ENCODE data around the gene CROCC. TPM values are rescaled to one million over a fixed set of nuclear protein-coding genes. Genes with fewer than 3 reads are reported as not detected.
"Not testable (repeated sequence)": the region's sequence is repeated elsewhere in the genome, so short reads cannot be mapped to it uniquely, and the experiment has no call there.

CROCC gene
- total and polyA plus RNA-seq, 9 of the 15 experiments (the other 6 are each of a cell fraction or from before 2014, with no cell fraction given): 0.17 to 15.4 (median 7.6) TPM

DNA sequence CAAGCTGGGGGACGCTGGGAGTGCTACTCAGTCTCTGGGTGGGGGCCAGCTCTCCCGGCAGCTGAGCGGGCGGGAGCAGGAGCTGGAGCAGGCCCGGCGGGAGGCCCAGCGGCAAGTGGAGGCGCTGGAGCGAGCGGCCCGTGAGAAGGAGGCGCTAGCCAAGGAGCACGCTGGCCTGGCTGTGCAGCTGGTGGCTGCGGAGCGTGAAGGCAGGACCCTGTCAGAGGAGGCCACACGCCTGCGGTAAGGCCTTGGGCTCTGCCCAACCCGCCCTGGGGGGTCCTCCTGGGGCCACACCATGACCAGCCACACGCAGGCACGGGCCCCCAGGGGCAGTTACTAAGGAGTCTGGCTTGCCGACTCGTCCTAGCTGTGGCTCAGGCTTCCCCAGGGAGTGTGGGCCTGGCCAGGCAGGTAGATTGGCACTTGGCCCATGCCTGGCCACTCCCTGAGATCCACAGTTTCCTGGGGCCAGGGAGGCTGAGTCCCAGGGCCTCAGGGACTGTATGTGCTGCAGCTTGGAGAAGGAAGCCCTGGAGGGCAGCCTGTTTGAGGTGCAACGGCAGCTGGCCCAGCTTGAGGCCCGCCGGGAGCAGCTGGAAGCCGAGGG, 26.7 kb downstream of the CROCC start:
- DNase-seq (ENCODE audit: extremely low read depth in 1 of 4, low spot score in 3 of 4); H2AFZ ChIP-seq (ENCODE audit: low read depth, low read length); BruUV-seq (replicated peaks); H3K9me1 ChIP-seq (ENCODE audit: control insufficient read depth, insufficient read depth, low read length); H3K79me2 ChIP-seq (ENCODE audit: control insufficient read depth, insufficient read depth, low read length); H3K27me3 ChIP-seq (ENCODE audit: control insufficient read depth in 2 of 2, insufficient read depth in 2 of 2, low read length in 2 of 2); H3K9me3 ChIP-seq (replicated peaks; ENCODE audit: control insufficient read depth, insufficient read depth, low read depth, low read length); FAIRE-seq; H3K4me3 ChIP-seq; H3K4me2 ChIP-seq (ENCODE audit: insufficient read depth, low read length); H4K20me1 ChIP-seq (replicated peaks; ENCODE audit: control insufficient read depth, insufficient read depth, low read length); H3K27ac ChIP-seq (ENCODE audit: extremely low read depth, low read depth, low read length); intact Hi-C loops (cut with micrococcal nuclease); ATAC-seq; H3K36me3 ChIP-seq (ENCODE audit: control insufficient read depth, insufficient read depth, low read length): not testable (repeated sequence)
- WGBS (ENCODE audit: insufficient coverage, low coverage, missing lambda C conversion rate): 60% methylated on average over 23 of the region's 26 CpGs
- Histone ChIP-seq H3K9ac (ENCODE audit: insufficient read depth in 1 of 2, low read depth in 2 of 2, low read length in 2 of 2) (peak overlapping the region in 1 of 2 experiments; percentile 55; a peak in 2 of 4 replicates), H3K4me1 (replicated peaks in 1 of 2; ENCODE audit: control insufficient read depth in 2 of 2, insufficient read depth in 2 of 2, low read length in 2 of 2) (peaks cover 0 to 23% of the 10 kb centered on the region in 2 experiments; a peak in 3 of 5 replicates)
- CTCF ChIA-PET (ENCODE audit: low intra/inter-chr PET ratio): interaction anchor here (0.6 kb wide), 2 partner anchors 327 to 578 kb away, joined by 3 to 5 read pairs; no protein-coding TSS in a partner anchor
- POLR2A ChIA-PET: interaction anchor here (0.9 to 1.4 kb wide), 2 partner anchors 43 to 88 kb away, joined by 3 to 5 read pairs; no protein-coding TSS in a partner anchor
- peak; percentile 95 for TF ChIP-seq ZBTB33 (CRISPR knock-in tag; IDR thresholded peaks at IDR 0.05)
- in situ Hi-C loops (cut with MboI): loop anchor here (5.0 kb wide), 1 partner anchor 321 kb away; no protein-coding TSS in a partner anchor

DNA sequence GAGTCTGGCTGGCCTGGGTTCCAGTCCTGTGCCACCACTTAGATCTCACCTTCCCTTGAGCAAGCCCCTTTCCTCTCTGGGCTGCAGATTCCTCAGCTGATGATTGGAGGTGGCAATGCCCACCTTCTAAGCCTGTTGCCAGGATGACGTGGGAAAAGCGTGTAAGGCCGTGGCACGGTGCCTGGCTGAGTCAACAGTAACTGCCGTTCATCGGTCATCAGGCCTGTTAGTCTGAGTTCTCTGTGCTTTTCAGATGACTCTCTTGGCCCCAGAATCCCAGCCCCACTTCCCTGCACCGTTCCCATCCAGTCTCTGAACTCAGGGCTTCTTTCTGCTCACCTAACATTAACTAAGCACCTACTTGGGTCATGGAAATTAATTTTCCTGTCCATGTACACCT, 27.3 kb downstream of the CROCC start:
- FAIRE-seq: peak; percentile 54

DNA sequence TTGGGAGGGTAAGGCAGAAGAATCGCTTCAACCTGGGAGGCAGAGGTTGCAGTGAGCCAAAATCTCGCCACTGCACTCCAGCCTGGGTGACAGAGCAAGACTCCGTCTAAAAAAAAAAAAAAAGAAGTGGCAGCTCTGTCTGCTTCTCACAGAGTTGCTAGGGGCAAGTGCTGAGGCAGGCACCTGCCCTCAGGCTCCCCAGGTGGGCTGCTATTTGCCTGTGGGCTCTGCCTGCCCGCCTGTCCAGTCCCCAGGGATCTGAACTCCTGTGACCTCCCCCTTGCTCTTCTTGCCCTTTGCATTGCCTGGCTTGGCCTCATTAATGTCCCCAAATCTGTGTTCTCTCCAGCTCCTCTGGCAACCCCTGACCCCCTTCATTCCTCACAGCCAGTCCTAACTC, 30.6 kb downstream of the CROCC start:
- ChIA-PET CTCF (ENCODE audit: low intra/inter-chr PET ratio) (interaction anchor here (0.6 to 2.5 kb wide), 11 partner anchors 10 to 478 kb away, joined by 3 to 22 read pairs (median 4); no protein-coding TSS in a partner anchor), POLR2A (interaction anchor here (0.6 to 1.5 kb wide), 11 partner anchors 14 to 425 kb away, joined by 3 to 17 read pairs (median 4); partner anchors contain the start of gene NBPF1)
- WGBS (ENCODE audit: insufficient coverage, low coverage, missing lambda C conversion rate): 10% methylated on average over 2 of the region's 4 CpGs
- H3K9me3 ChIP-seq (replicated peaks; ENCODE audit: control insufficient read depth, insufficient read depth, low read depth, low read length); DNase-seq (ENCODE audit: extremely low read depth in 1 of 4, low spot score in 3 of 4); BruUV-seq (replicated peaks); H3K9ac ChIP-seq (ENCODE audit: insufficient read depth in 1 of 2, low read depth in 2 of 2, low read length in 2 of 2); in situ Hi-C loops (cut with MboI); FAIRE-seq; H3K27ac ChIP-seq (ENCODE audit: extremely low read depth, low read depth, low read length); H2AFZ ChIP-seq (ENCODE audit: low read depth, low read length); H3K79me2 ChIP-seq (ENCODE audit: control insufficient read depth, insufficient read depth, low read length); H3K4me2 ChIP-seq (ENCODE audit: insufficient read depth, low read length); H3K4me3 ChIP-seq; H3K36me3 ChIP-seq (ENCODE audit: control insufficient read depth, insufficient read depth, low read length); H3K9me1 ChIP-seq (ENCODE audit: control insufficient read depth, insufficient read depth, low read length); ATAC-seq: not testable (repeated sequence)
- intact Hi-C loops (cut with micrococcal nuclease): loop anchor here (5.0 kb wide), 1 partner anchor 510 kb away; the partner anchor contains the start of gene NECAP2
- Histone ChIP-seq H3K27me3 (ENCODE audit: control insufficient read depth in 2 of 2, insufficient read depth in 2 of 2, low read length in 2 of 2) (peaks cover 15 to 21% of the 10 kb centered on the region in 2 experiments; a peak in 4 of 5 replicates), H3K4me1 (replicated peaks in 1 of 2; ENCODE audit: control insufficient read depth in 2 of 2, insufficient read depth in 2 of 2, low read length in 2 of 2) (peaks cover 0 to 29% of the 10 kb centered on the region in 2 experiments; a peak in 3 of 5 replicates), H4K20me1 (replicated peaks; ENCODE audit: control insufficient read depth, insufficient read depth, low read length) (peaks cover 15% of the 10 kb centered on the region; the same call in 1 of the 2 replicates)

More for the DNA sequence above, 27.3 kb downstream of the CROCC start:
- intact Hi-C loops (cut with micrococcal nuclease); H3K9me1 ChIP-seq (ENCODE audit: control insufficient read depth, insufficient read depth, low read length); H3K79me2 ChIP-seq (ENCODE audit: control insufficient read depth, insufficient read depth, low read length); CTCF ChIA-PET (ENCODE audit: low intra/inter-chr PET ratio); BruUV-seq (replicated peaks); H3K4me3 ChIP-seq; H4K20me1 ChIP-seq (replicated peaks; ENCODE audit: control insufficient read depth, insufficient read depth, low read length); H3K27me3 ChIP-seq (ENCODE audit: control insufficient read depth in 2 of 2, insufficient read depth in 2 of 2, low read length in 2 of 2); H3K36me3 ChIP-seq (ENCODE audit: control insufficient read depth, insufficient read depth, low read length); H3K27ac ChIP-seq (ENCODE audit: extremely low read depth, low read depth, low read length); H3K4me2 ChIP-seq (ENCODE audit: insufficient read depth, low read length); H3K9ac ChIP-seq (ENCODE audit: insufficient read depth in 1 of 2, low read depth in 2 of 2, low read length in 2 of 2); DNase-seq (ENCODE audit: extremely low read depth in 1 of 4, low spot score in 3 of 4); ATAC-seq; H3K9me3 ChIP-seq (replicated peaks; ENCODE audit: control insufficient read depth, insufficient read depth, low read depth, low read length); H2AFZ ChIP-seq (ENCODE audit: low read depth, low read length): not testable (repeated sequence)
- in situ Hi-C loops (cut with MboI): loop anchor here (5.0 kb wide), 1 partner anchor 322 kb away; no protein-coding TSS in a partner anchor
- peaks cover 0 to 21% of the 10 kb centered on the region in 2 experiments; a peak in 3 of 5 replicates for H3K4me1 ChIP-seq (replicated peaks in 1 of 2; ENCODE audit: control insufficient read depth in 2 of 2, insufficient read depth in 2 of 2, low read length in 2 of 2)
- WGBS (ENCODE audit: insufficient coverage, low coverage, missing lambda C conversion rate): 45% methylated on average over 7 of the region's 7 CpGs
- POLR2A ChIA-PET: interaction anchor here (1.2 to 1.5 kb wide), 2 partner anchors 44 to 328 kb away, joined by 4 to 5 read pairs; no protein-coding TSS in a partner anchor
